H9 (cell line): Measurements from ENCODE around the gene SNTG2. TPM values are rescaled to one million over a fixed set of nuclear protein-coding genes. Genes with fewer than 3 reads are reported as not detected.

Source experiments
- DNase-seq: peaks from one replicate; pipeline ENCODE4 v3.0.0-alpha.2; 2017
- H2AFZ ChIP-seq: one replicate; pipeline ENCODE4 v1.6.1; 2013; ENCODE audit warnings: mild to moderate bottlenecking, low read length, control low read depth, moderate library complexity
- H2AK5ac ChIP-seq: 2 replicates; pipeline ENCODE4 v1.6.1; 2013; ENCODE audit warnings: low read length, control low read depth, mixed read lengths; ENCODE audit not compliant: insufficient read length
- H2BK120ac ChIP-seq: one replicate; pipeline ENCODE4 v1.6.1; 2013; ENCODE audit warnings: low read depth, mild to moderate bottlenecking, low read length, control low read depth, inconsistent platforms; ENCODE audit not compliant: poor library complexity, severe bottlenecking
- H2BK12ac ChIP-seq: 2 replicates; pipeline ENCODE4 v1.6.1; 2013; ENCODE audit warnings: low read length, control low read depth, mixed read lengths, low read depth; ENCODE audit not compliant: insufficient read length
- H2BK15ac ChIP-seq: 2 replicates; pipeline ENCODE4 v1.6.1; 2013; ENCODE audit warnings: low read depth, low read length, control low read depth
- H2BK20ac ChIP-seq: one replicate; pipeline ENCODE4 v1.6.1; 2013; ENCODE audit warnings: low read depth, mild to moderate bottlenecking, low read length, control low read depth, inconsistent platforms; ENCODE audit not compliant: poor library complexity, severe bottlenecking
- H2BK5ac ChIP-seq: 2 replicates; pipeline ENCODE4 v1.6.1; 2013; ENCODE audit warnings: low read length, control low read depth, mixed read lengths; ENCODE audit not compliant: insufficient read length
- H3K14ac ChIP-seq: 2 replicates; pipeline ENCODE4 v1.6.1; 2013; ENCODE audit warnings: low read length, control low read depth; ENCODE audit not compliant: insufficient read depth
- H3K18ac ChIP-seq: 2 replicates; pipeline ENCODE4 v1.6.1; 2013; ENCODE audit warnings: low read depth, mild to moderate bottlenecking, mixed read lengths, low read length, control low read depth; ENCODE audit not compliant: insufficient read length
- H3K23ac ChIP-seq: 2 replicates; pipeline ENCODE4 v1.6.1; 2013; ENCODE audit warnings: low read length, control low read depth, mixed read lengths, low read depth; ENCODE audit not compliant: insufficient read length
- H3K23me2 ChIP-seq: 2 replicates; pipeline ENCODE4 v1.6.1; 2013; ENCODE audit warnings: low read depth, mild to moderate bottlenecking, mixed read lengths, low read length, control low read depth; ENCODE audit not compliant: insufficient read length, poor library complexity, severe bottlenecking
- H3K27ac ChIP-seq: 2 replicates; pipeline ENCODE4 v1.5.1; 2013; ENCODE audit warnings: low read length, control low read depth, mixed read lengths, low read depth; ENCODE audit not compliant: insufficient read length
- H3K27me3 ChIP-seq: 2 replicates; pipeline ENCODE4 v1.6.1; 2013; ENCODE audit warnings: low read length, control low read depth, inconsistent platforms; ENCODE audit not compliant: insufficient read depth
- H3K4ac ChIP-seq: 2 replicates; pipeline ENCODE4 v1.6.1; 2013; ENCODE audit warnings: low read depth, mild to moderate bottlenecking, control low read depth, inconsistent platforms, low read length, moderate library complexity
- H3K4me1 ChIP-seq: 2 replicates; pipeline ENCODE4 v1.6.1; 2013; ENCODE audit warnings: low read length, control low read depth, inconsistent platforms; ENCODE audit not compliant: insufficient read depth
- H3K4me2 ChIP-seq: 2 replicates; pipeline ENCODE4 v1.6.1; 2013; ENCODE audit warnings: low read length, control low read depth, mixed read lengths; ENCODE audit not compliant: insufficient read length, insufficient read depth
- H3K56ac ChIP-seq: 2 replicates; pipeline ENCODE4 v1.6.1; 2013; ENCODE audit warnings: low read depth, mild to moderate bottlenecking, mixed read lengths, low read length, control low read depth; ENCODE audit not compliant: insufficient read length
- H3K79me1 ChIP-seq: 2 replicates; pipeline ENCODE4 v1.6.1; 2013; ENCODE audit warnings: low read depth, mild to moderate bottlenecking, moderate library complexity, low read length, control low read depth, inconsistent platforms; ENCODE audit not compliant: insufficient read depth, poor library complexity, severe bottlenecking
- H3K79me2 ChIP-seq: 2 replicates; pipeline ENCODE4 v1.6.1; 2013; ENCODE audit warnings: low read length, control low read depth, inconsistent platforms; ENCODE audit not compliant: insufficient read depth
- H3K9ac ChIP-seq: 2 replicates; pipeline ENCODE4 v1.6.1; 2013; ENCODE audit warnings: low read length, control low read depth, mixed read lengths; ENCODE audit not compliant: insufficient read length; ENCODE audit errors: extremely low read depth
- H3K9me3 ChIP-seq: one replicate; pipeline ENCODE4 v1.6.1; 2013; ENCODE audit warnings: low read depth, low read length, inconsistent platforms; ENCODE audit not compliant: control insufficient read depth
- H3T11ph ChIP-seq: one replicate; pipeline ENCODE4 v1.6.1; 2013; ENCODE audit warnings: mild to moderate bottlenecking, low read length, control low read depth, inconsistent platforms
- H4K20me1 ChIP-seq: one replicate; pipeline ENCODE4 v1.6.1; 2013; ENCODE audit not compliant: control insufficient read depth, insufficient read length, insufficient read depth
- H4K5ac ChIP-seq: 2 replicates; pipeline ENCODE4 v1.6.1; 2013; ENCODE audit warnings: low read depth, mild to moderate bottlenecking, mixed read lengths, low read length, control low read depth; ENCODE audit not compliant: insufficient read length
- H4K8ac ChIP-seq: replicated peaks from 2 replicates; pipeline ENCODE4 v1.6.1; 2013; ENCODE audit warnings: low read length, control low read depth, mixed read lengths, low read depth; ENCODE audit not compliant: insufficient read length
- H4K91ac ChIP-seq: 2 replicates; pipeline ENCODE4 v1.6.1; 2013; ENCODE audit warnings: low read depth, mild to moderate bottlenecking, moderate library complexity, mixed read lengths, low read length, control low read depth; ENCODE audit not compliant: insufficient read length
- H3K27ac Mint-ChIP-seq, 3 experiments: 2 replicates in 2 of 3; 3 replicates in 1 of 3; pipeline ENCODE4 v1.8.0; 2020 to 2021; ENCODE audit warnings: mixed read lengths in 3 of 3, mild to moderate bottlenecking in 1 of 3, moderate library complexity in 1 of 3
- H3K27me3 Mint-ChIP-seq: 2 replicates; pipeline ENCODE4 v1.8.0; 2021; ENCODE audit warnings: low read depth, mild to moderate bottlenecking, moderate library complexity, mixed read lengths
- H3K36me3 Mint-ChIP-seq, 3 experiments: 2 replicates in 2 of 3; 3 replicates in 1 of 3; pipeline ENCODE4 v1.8.0; 2020 to 2021; ENCODE audit warnings: low read depth in 3 of 3, mixed read lengths in 3 of 3; ENCODE audit not compliant: insufficient read depth in 1 of 3
- H3K4me1 Mint-ChIP-seq, 2 experiments: 2 replicates each; pipeline ENCODE4 v1.8.0; 2020; ENCODE audit warnings: mixed read lengths in 2 of 2
- H3K4me3 Mint-ChIP-seq, 2 experiments: 2 replicates in 1 of 2; 3 replicates in 1 of 2; pipeline ENCODE4 v1.8.0; 2020 to 2021; ENCODE audit warnings: mild to moderate bottlenecking in 2 of 2, mixed read lengths in 2 of 2, moderate library complexity in 1 of 2
- H3K9me3 Mint-ChIP-seq, 2 experiments: 2 replicates in 1 of 2; 3 replicates in 1 of 2; pipeline ENCODE4 v1.8.0; 2020; ENCODE audit warnings: mild to moderate bottlenecking in 2 of 2, mixed read lengths in 2 of 2, moderate library complexity in 1 of 2
- WGBS: extraction: QIAGEN DNeasy Blood & Tissue Kit; methylation state at CpG from one replicate; pipeline ENCODE4 v1.1.7; 2013; ENCODE audit warnings: missing lambda C conversion rate, low lambda C conversion rate, mixed read lengths; ENCODE audit not compliant: insufficient read length; ENCODE audit errors: extremely low coverage; 5-methylcytosine and 5-hydroxymethylcytosine counted together
- total RNA-seq: library from RNA; stranded (reverse); gene quantifications from 2 replicates; pipeline ENCODE4 v1.2.1, GENCODE V29; 2021
- TF ChIP-seq, protein P1 (sequence below): fragments of 200-600 bp; sonication (generic); conservative IDR thresholded peaks from 3 replicates; pipeline ENCODE4 v1.8.0; 2021; ENCODE audit warnings: antibody characterized with exemption, mild to moderate bottlenecking

Gene SNTG2
- total RNA-seq, 1 experiment from 2014 or later = 13.2 TPM

DNA sequence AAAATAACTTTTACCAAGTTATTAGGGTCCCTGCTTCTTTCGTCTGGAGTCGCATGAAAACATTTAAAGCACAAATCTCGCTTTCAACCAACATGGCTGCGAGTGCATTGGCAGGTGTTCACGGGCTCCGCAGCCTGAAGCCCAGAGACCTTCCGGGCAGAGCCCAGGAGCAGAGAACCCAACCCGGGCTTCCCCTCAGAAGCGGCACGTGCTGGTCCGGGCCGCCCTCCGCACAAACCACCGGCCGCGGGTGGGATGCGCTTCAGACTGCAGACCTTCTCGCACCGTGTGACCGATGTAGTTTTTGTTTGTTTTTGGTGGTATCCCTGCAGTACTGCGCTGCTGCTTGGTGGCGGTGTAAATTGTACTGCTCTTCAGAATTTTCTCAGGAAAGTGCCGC lies 357.0 kb downstream of the SNTG2 start:
- no peak overlapping the region for H4K91ac ChIP-seq
- no peak overlapping the region for H3K9ac ChIP-seq
- H3K79me1 ChIP-seq = no peaks in the 10 kb centered on the region
- H3K4me2 ChIP-seq = no peak overlapping the region
- H3K9me3 ChIP-seq = no peaks in the 10 kb centered on the region
- no peak overlapping the region for H2BK20ac ChIP-seq
- H3K23ac ChIP-seq = no peak overlapping the region
- H3K27me3 Mint-ChIP-seq = no peaks in the 10 kb centered on the region
- no peaks in the 10 kb centered on the region for H3K23me2 ChIP-seq
- H3T11ph ChIP-seq = no peak overlapping the region
- H2BK15ac ChIP-seq = no peak overlapping the region
- no peak overlapping the region for H4K5ac ChIP-seq
- no peak overlapping the region for H3K27ac Mint-ChIP-seq
- peaks cover 12 to 20% of the 10 kb centered on the region in 2 experiments for H3K4me1 Mint-ChIP-seq
- H2AFZ ChIP-seq = no peak overlapping the region
- H2AK5ac ChIP-seq = no peak overlapping the region
- no peaks in the 10 kb centered on the region for H3K27me3 ChIP-seq
- H3K4me3 Mint-ChIP-seq = no peak overlapping the region
- peaks cover 10 to 15% (median 10%) of the 10 kb centered on the region in 3 experiments for H3K36me3 Mint-ChIP-seq
- WGBS = no CpG with 5 or more reads among the region's 23 CpGs
- no peak overlapping the region for H3K56ac ChIP-seq
- H3K4ac ChIP-seq = no peak overlapping the region
- no peak overlapping the region for H2BK120ac ChIP-seq
- no peaks in the 10 kb centered on the region for H3K79me2 ChIP-seq
- H3K14ac ChIP-seq = no peak overlapping the region
- no peak overlapping the region for H3K27ac ChIP-seq
- no peak overlapping the region for H4K8ac ChIP-seq
- H3K9me3 Mint-ChIP-seq = peaks cover 3 to 8% of the 10 kb centered on the region in 2 experiments; a peak in 3 of 5 replicates
- no peak for DNase-seq
- H3K18ac ChIP-seq = no peak overlapping the region
- H3K4me1 ChIP-seq = peaks cover 3% of the 10 kb centered on the region; the same call in 1 of the 2 replicates
- no peak overlapping the region for H2BK5ac ChIP-seq
- TF ChIP-seq, protein P1, sequence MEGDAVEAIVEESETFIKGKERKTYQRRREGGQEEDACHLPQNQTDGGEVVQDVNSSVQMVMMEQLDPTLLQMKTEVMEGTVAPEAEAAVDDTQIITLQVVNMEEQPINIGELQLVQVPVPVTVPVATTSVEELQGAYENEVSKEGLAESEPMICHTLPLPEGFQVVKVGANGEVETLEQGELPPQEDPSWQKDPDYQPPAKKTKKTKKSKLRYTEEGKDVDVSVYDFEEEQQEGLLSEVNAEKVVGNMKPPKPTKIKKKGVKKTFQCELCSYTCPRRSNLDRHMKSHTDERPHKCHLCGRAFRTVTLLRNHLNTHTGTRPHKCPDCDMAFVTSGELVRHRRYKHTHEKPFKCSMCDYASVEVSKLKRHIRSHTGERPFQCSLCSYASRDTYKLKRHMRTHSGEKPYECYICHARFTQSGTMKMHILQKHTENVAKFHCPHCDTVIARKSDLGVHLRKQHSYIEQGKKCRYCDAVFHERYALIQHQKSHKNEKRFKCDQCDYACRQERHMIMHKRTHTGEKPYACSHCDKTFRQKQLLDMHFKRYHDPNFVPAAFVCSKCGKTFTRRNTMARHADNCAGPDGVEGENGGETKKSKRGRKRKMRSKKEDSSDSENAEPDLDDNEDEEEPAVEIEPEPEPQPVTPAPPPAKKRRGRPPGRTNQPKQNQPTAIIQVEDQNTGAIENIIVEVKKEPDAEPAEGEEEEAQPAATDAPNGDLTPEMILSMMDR = no peak
- no peak overlapping the region for H2BK12ac ChIP-seq
- H4K20me1 ChIP-seq = peaks cover 3% of the 10 kb centered on the region
